Lower leg skin (tissue), 3 donors: ENCODE measurements around the gene MITF.

Source experiments
- CTCF ChIP-seq, 3 donors: fragments of 450-650 bp; IDR thresholded peaks; one replicate each; pipeline ENCODE4 v1.5.1; 2016; ENCODE audit warnings: antibody characterized with exemption in 3 of 3, mild to moderate bottlenecking in 3 of 3, moderate library complexity in 2 of 3
- POLR2A ChIP-seq, 2 donors: fragments of 450-650 bp; IDR thresholded peaks; one replicate each; pipeline ENCODE4 v1.6.1; 2016 to 2017; ENCODE audit warnings: antibody characterized with exemption in 2 of 2, mild to moderate bottlenecking in 1 of 2, moderate library complexity in 1 of 2

DNA sequence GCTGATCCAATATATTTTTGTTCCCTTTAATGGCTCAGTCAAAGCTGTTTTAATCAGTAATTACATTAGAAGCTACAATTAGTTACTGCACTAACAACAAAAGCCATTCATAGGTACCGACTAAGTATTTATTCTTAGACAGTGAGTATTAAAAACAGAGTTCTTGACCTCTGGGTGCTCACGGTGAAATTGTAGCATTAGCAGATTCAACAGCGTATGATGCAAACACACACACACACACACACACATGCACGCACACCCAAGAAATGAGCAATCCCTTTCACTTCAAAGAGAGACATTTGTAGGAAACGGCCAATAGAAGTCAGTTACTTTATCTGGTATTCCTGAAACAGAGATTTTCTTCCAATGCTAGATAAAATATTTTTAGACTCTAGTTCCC, 27.0 kb upstream of the MITF start:
- TF ChIP-seq CTCF (IDR thresholded peaks at IDR 0.05) (no peak), POLR2A (IDR thresholded peaks at IDR 0.05) (no peak)
